Activated naive CD8-positive, alpha-beta T cell treated with anti-CD3 and anti-CD28 coated beads, Interleukin-2, amount 50 U/mL, for 16 hours (primary cell): ENCODE results near the gene ART5.
"Not testable (repeated sequence)": the region's sequence is repeated elsewhere in the genome, so short reads cannot be mapped to it uniquely, and the experiment has no call there.

Source experiments
- DNase-seq: peaks from one replicate; pipeline ENCODE4 v3.0.0-alpha.2; 2020; ENCODE audit warnings: low read depth, low spot score

Gene ART5

GRCh38 chr11:3657331-3657730 is 15.5 kb upstream of the ART5 start:
- not testable (repeated sequence) for DNase-seq

- DNase-seq = no peak
Measured at GRCh38 chr11:3655547-3655946, 13.8 kb upstream of the ART5 start.

DNA sequence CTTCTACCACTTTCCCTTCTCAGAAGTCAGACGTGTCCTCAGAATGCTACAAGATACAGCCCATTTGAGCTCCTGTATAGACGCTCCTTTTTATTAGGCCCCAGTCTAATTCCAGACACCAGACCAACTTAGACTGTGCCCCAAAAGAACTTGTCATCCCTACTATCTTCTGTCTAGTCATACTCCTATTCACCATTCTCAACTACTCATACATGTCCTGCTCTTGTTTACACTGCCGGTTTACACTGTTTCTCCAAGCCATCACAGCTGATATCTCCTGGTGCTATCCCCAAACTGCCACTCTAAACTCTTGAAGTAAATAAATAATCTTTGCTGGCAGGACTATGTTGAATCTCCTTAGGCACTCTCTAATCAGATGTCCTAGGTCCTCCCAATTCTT is 10.7 kb upstream of the ART5 start:
- DNase-seq = not testable (repeated sequence)

DNA sequence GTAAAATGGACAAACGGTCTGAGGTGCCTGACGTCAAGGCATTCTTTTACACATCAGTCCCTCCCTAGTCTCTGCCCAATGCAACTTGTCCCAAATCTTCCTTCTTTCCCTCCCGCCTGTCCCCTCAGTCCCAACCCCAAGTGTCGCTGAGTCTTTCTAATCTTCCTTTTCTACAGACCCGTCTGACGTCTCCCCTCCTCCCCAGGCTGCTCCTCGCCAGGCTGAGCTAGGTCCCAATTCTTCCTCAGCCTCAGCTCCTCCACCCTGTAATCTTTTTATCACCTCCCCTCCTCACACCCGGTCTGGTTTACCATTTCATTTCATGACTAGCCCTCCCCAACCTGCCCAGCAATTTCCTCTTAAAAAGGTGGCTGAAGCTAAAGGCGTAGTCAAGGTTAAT is 7.6 kb upstream of the ART5 start:
- DNase-seq = not testable (repeated sequence)

- not testable (repeated sequence) for DNase-seq
Measured at GRCh38 chr11:3648843-3649242, 7.1 kb upstream of the ART5 start.

DNA sequence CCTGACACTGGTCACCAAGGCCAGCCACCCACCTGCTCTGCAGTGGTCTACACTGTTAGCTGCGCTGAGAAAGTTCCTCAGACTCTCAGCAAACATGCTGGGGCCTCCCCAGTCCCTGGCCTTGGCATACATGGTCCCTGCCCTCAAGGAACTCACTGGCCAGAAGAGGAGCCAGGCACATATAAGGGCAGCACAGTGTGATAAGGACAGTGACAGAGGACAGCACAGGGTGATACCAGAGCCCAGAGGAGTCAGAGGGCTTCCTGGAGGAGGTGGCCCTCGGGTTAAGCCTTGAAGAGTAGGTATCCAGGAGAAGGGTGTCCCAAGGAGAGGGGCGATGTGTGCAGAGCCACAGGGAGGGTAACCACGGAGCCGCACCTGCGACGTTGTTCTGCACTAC is 3.8 kb upstream of the ART5 start:
- no peak for DNase-seq

- DNase-seq = no peak
Measured at GRCh38 chr11:3644817-3645235, 3.0 kb upstream of the ART5 start, which contains the start of gene ART1. TSS of gene ART1 (plus strand) at chr11:3645128. CDS start at chr11:3659214, 14,086 bp downstream.

DNA sequence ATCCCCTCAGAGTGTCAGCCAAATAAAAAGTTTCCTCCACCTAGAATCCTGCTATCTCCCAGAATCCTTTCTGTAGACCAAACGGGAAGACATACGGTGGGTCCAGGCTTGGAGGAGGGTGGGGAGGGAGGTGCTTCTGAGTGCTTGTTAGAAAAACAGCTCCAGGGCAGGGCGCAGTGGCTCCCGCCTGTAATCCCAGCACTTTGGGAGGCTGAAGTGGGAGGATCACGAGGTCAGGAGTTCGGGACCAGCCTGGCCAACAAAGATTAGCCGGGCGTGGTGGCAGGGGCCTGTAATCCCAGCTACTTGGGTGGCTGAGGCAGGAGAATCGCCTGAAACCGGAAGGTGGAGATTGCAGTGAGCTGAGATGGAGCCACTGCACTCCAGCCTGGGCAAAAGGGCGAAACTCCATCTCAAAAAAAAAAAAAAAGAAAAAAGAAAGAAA is 1.3 kb upstream of the ART5 start:
- DNase-seq = not testable (repeated sequence)

DNA sequence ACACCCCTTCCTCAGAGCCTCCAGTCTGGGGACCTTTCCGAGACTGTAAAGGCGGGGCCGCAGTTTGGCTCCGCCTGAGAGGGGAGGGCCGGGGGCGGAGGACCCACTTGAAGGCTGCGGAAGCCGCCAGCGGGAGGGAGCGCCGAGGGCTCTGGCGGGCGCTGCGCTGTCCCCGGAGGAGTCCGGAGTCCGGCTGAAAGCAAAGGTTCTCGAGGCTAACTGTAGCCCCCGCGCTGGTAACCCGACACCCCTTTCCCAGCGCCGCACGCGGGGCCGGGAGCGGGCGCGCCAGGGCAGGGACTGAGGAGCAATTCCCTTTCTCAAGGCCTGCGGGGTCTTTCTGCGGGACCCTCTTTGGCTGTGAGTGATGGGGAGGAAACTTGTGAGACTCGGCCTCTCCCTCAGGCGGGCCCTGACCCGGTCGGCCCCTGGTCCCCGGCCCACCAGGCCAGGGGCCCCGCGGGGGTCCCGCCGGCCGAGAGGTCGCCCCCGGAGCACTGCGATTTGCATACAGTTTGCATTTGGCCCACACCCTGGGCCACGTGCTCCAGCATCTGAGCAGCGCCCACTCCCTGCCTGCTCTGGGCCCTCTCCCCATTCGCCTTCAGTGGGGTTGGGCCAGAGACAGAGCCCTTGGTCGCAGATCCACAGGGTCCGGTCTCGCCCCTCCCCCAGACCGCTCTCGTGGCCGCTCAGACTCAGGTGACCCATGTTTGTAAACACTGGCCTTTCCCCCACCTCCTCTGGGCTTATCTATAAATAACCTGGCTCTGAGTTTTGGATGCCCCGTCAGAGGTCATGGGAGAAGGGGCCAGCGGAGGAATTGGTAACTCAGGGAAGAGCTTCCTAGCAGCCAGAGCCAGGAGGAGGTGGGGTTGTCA is 519 bp upstream of the ART5 start:
- peak; percentile 56 for DNase-seq

DNA sequence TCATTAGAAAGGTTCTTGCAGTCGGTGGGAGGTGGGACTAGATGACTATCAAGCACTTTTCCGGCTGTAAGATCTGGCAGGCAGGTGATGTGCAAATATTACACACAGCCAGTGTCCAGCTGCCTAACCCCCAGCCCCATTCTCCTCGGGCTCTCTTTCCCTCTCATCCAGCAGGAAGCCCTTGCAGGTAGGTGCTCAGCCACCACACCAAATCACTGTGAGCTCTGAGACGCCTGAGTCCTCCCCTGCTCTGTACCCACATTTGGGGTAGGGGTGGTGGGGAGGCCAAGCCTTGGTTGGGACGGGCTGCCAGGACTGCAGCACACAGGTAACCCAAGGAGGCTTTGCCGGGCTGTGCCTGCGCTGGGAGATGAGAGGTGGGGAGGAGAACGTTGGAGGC is 601 bp downstream of the ART5 start:
- DNase-seq = no peak

DNA sequence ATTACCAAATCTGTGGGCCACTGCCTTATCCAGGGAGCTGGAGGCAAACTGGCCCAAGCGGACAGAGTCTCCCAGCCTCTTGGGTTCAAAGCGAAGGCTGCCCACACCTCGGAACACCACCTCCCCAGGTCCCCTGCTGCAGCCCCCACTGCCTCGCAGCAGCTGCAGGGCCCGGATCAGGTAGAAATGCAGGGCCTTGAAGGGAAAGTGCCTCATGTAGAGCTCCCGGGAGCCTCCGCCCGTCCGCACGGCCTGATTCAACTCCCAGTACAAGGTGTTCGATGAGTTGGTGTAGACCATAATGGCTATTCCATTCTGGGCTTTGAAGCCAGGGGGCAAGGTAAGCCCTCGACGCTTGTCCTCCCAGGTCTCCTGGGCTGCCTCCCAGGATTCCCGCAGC is 2.0 kb downstream of the ART5 start:
- DNase-seq = no peak

- DNase-seq = no peak
Measured at GRCh38 chr11:3638513-3638912, 3.3 kb downstream of the ART5 start.

DNA sequence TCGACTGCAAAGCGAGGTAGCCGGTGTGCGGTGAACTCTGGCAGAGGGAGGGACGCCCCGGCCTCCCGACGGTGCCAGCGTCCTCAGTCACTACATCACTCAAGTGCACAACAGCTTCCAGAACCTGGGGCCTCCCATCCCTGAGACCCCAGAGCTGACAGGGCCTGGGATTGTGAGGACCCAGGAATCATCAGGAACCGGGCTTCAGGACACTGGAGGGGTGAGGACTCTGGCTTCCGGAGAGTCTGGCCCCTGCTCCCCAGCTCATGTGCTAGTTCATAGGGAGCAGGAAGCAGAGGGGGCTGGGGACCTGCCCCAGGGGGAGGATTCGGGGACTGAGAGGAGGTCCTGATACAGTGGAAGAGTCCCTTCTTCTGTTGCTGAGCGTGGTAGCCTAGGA is 4.6 kb downstream of the ART5 start:
- DNase-seq = no peak

- DNase-seq = no peak
Measured at GRCh38 chr11:3635641-3636375, 6.0 kb downstream of the ART5 start.

GRCh38 chr11:3632070-3632660 is 9.6 kb downstream of the ART5 start:
- no peak for DNase-seq

DNA sequence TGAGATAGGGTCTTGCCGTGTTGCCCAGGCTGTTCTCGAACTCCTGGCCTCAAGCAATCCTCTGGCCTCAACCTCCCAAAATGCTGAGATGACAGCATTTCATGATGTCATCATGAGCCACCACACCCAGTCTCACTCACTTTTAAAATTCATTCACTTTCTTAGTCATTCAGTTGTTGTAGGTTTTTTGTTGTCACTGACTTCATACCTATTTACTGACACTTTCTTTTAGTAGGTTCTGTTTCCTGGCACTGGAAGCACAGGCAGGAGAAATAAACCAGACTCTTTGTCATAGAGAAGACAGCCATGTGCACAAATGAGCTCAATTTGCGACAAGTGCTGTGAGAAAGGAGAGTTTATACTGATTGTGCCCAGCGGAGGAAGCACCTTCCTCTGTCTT is 10.5 kb downstream of the ART5 start:
- no peak for DNase-seq

DNA sequence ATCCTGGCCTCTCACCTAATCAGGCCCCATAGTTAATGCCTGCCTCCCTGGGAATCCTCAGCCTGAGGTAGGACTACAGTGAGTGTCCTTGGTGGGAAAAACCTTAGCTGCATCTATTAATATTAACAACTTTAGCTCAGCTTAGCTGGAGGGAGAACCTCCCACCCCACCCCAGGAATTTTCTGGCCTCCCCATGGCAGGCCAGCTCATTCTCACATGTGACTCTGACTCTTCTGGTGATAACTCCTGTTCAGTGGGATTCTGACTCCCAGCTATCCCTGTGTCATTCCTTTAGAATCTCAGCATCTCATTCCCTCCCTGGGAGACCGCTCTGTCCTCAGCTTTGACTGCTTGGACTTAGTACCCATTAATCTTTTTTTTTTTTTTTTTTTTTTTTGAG is 14.5 kb downstream of the ART5 start:
- no peak for DNase-seq

DNA sequence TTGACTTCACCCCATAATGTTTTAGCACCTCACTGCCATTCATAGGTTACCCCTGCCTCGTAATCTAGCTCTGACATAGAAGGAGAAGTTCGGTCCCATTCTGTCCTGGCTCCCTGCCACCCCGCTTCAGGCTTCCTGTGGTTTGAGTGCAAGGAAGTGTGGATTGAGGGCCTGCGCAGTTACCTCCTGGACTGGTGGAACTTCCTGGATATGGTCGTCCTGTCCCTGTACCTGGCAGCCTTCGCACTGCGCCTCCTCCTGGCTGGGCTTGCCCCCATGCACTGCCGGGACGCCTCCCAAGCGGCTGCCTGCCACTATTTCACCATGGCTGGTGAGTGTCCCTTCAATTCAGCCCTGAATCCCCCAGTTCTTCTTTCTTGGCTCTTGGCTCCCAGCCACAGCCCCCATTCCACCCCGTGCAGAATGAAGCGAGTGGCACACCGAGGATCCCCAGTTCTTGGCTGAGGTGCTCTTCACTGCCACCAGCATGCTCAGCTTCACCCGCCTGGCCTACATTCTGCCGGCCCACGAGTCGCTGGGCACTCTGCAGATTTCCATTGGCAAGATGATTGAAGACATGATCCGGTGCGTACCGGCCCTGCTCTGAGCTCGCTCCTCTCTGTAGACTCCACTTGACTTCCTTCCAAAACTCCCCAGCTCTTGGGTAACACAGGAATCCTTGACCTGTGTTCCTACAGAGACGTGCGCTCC is 15.4 kb downstream of the ART5 start:
- no peak for DNase-seq

DNA sequence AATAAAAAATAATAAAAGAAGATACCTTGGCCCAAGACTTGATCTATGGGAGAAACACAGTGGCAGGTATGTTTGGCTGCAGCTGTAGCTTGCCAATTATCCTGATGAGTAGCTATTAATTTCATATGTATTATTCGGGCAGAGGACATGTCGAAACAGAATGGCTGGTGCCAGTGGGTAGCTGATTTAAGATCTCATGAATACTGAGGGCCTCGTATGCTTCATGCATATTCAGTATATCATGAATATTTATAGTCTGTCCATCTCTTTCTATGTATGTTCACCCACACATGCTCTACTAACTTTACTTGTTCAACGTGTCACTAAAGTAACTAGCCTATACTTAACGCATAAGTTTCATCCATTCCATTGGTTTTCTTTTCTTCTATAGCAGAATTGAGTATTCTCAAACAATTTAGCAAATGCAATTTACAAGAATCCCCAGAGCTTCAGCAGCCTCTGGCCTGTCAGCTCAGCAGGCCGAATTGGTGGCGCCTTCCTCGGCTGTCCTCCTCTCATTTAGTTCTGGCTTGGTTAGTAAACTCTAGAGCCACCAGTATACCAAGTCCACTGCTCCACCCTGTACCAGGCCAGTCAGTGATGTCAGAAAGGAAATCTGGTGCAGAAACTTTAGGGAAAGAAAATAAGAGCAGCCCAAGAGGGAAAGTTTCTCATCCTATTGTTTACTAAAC is 17.9 kb downstream of the ART5 start:
- no peak for DNase-seq

DNA sequence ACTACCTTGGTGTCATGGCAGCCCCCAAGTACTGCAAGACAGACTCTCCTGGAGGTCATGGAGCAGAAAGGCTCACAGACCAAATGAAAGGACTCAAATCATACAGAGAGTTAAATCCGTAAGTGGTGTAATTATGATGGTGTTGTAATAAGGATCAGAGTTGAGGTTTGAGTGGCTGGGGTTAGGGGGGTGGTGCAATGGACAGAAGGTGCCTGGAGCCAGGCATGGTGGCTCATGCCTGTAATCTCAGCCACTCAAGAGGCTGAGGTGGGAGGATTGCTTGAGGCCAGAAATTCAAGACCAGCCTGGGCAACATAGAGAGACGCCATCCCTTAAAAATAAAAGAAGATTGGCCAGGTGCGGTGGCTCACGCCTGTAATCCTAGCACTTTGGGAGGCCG is 18.7 kb downstream of the ART5 start:
- no peak for DNase-seq

GRCh38 chr11:3622521-3622920 is 19.3 kb downstream of the ART5 start:
- DNase-seq = no peak
